Gastrocnemius medialis (tissue), 4 donors: ENCODE data around the gene TPSAB1. TPM values are rescaled to one million over a fixed set of nuclear protein-coding genes. Genes with fewer than 3 reads are reported as not detected.

ENCODE experiments used
- ATAC-seq, 2 donors: fragments of 150-250 bp; one replicate each; pipeline ENCODE4 v1.9.1; 2016
- DNase-seq, 2 donors: peaks; one replicate each; pipeline ENCODE4 v3.0.0-alpha.2; 2019
- H3K27ac ChIP-seq, 4 donors: fragments of 200-600 bp; sonication (generic); 1 replicate in 1 of 4; 2 replicates in 3 of 4; pipeline ENCODE4 v1.5.1; 2016 to 2018; ENCODE audit warnings: mild to moderate bottlenecking in 2 of 4, moderate library complexity in 1 of 4
- H3K27me3 ChIP-seq, 3 donors: fragments of 200-600 bp; sonication (generic) in 2 of 3; 1 replicate in 1 of 3; 2 replicates in 2 of 3; pipeline versions ENCODE4 v1.5.1 to v1.6.0; 2016 to 2019; ENCODE audit warnings: mild to moderate bottlenecking in 1 of 3, moderate library complexity in 1 of 3
- H3K36me3 ChIP-seq, 2 donors: fragments of 200-600 bp; sonication (generic) in 1 of 2; one replicate each; pipeline ENCODE4 v1.5.1; 2017 to 2018
- H3K4me1 ChIP-seq, 2 donors: fragments of 200-600 bp; sonication (generic) in 1 of 2; one replicate each; pipeline ENCODE4 v1.5.1; 2016 to 2017; ENCODE audit warnings: mild to moderate bottlenecking in 2 of 2
- H3K4me3 ChIP-seq, 4 donors: fragments of 200-600 bp; sonication (generic) in 3 of 4; 1 replicate in 1 of 4; 2 replicates in 3 of 4; pipeline ENCODE4 v1.5.1; 2016 to 2019; ENCODE audit warnings: mild to moderate bottlenecking in 2 of 4
- H3K9me3 ChIP-seq, 3 donors: fragments of 200-600 bp; sonication (generic) in 2 of 3; 1 replicate in 1 of 3; 2 replicates in 2 of 3; pipeline ENCODE4 v1.5.1; 2016 to 2019
- POLR2A ChIP-seq, 2 donors: fragments of 450-650 bp; IDR thresholded peaks; one replicate each; pipeline ENCODE4 v1.6.1; 2017; ENCODE audit warnings: antibody characterized with exemption in 2 of 2, mild to moderate bottlenecking in 2 of 2, moderate library complexity in 2 of 2
- in situ Hi-C, 4 donors: fragments of 200-750 bp; cut with MboI; loops; one replicate each; pipeline versions ENCODE4 v1.15.0 to v1.8.0; 2017; ENCODE audit warnings: low sequenced_read_pairs in 4 of 4
- intact Hi-C: fragments of 100-400 bp; cut with DNase I; formaldehyde crosslinking; loops from one replicate; pipeline ENCODE4 v1.15.1; 2023; ENCODE audit warnings: low total_unique reads
- total RNA-seq, 4 donors: library from RNA; depleted of rRNA; stranded (reverse); fragments of >200 nt; gene quantifications; one replicate each; pipeline versions ENCODE4 v1.1.0 to v1.2.3, GENCODE V29; 2016
- TF ChIP-seq, protein P1 (sequence below), 5 experiments: fragments of 450-650 bp in 3 of 5; fragments of 200-600 bp in 2 of 5; sonication (generic) in 2 of 5; IDR thresholded peaks in 4 of 5; conservative IDR thresholded peaks in 1 of 5; 1 replicate in 4 of 5; 2 replicates in 1 of 5; pipeline ENCODE4 v1.5.1; 2016 to 2019; ENCODE audit warnings: antibody characterized with exemption in 5 of 5, mild to moderate bottlenecking in 3 of 5, moderate library complexity in 3 of 5

TPSAB1 gene
- total RNA-seq, 4 donors from 2014 or later = 3.3 to 14.9 (median 7.8) TPM

DNA sequence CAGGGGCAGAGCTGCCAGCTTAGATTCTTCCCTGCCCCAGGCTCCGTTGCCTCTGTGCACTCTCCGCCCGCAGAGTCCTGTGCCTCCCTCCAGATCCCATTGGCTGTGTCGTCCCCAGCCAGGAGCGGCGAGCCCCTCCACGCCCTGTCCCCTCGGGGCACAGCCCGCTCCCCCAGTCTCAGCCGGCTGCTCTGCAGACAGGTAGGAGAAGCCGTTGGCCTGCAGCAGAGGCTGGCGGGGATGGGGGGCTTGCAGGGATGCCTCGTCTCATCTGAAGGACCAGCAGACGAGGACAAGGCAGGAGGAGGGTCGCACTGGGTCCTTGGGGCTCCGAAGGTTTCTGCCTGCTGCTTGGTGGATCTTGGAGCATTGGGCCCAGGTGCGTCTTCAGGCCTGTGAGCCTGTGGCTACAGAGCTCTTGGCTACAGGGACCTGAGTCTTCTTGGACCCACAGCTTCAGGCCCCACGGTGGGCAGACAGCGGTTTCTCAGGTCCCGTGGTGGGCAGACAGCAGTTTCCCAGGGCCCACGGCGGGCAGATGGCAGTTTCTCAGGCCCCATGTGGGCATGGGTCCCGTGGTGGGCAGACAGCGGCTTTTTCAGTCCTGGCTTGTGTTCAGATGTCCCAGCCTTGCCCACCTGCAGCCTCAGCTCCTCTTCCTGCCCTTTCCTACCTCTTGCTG lies 21.4 kb upstream of the TPSAB1 start:
- in situ Hi-C loops (no loop called here), intact Hi-C loops (no loop called here)
- peaks cover 0 to 5% (median 0%) of the 10 kb centered on the region in 3 donors for H3K27me3 ChIP-seq
- DNase-seq = no peak
- TF ChIP-seq, protein P1, sequence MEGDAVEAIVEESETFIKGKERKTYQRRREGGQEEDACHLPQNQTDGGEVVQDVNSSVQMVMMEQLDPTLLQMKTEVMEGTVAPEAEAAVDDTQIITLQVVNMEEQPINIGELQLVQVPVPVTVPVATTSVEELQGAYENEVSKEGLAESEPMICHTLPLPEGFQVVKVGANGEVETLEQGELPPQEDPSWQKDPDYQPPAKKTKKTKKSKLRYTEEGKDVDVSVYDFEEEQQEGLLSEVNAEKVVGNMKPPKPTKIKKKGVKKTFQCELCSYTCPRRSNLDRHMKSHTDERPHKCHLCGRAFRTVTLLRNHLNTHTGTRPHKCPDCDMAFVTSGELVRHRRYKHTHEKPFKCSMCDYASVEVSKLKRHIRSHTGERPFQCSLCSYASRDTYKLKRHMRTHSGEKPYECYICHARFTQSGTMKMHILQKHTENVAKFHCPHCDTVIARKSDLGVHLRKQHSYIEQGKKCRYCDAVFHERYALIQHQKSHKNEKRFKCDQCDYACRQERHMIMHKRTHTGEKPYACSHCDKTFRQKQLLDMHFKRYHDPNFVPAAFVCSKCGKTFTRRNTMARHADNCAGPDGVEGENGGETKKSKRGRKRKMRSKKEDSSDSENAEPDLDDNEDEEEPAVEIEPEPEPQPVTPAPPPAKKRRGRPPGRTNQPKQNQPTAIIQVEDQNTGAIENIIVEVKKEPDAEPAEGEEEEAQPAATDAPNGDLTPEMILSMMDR (IDR thresholded peaks at IDR 0.05 in 4 of 5, conservative IDR thresholded peaks at IDR 0.05 in 1 of 5) = no peak
- no peak for TF ChIP-seq POLR2A (IDR thresholded peaks at IDR 0.05)
- no peaks in the 10 kb centered on the region for H3K4me1 ChIP-seq
- H3K9me3 ChIP-seq = no peaks in the 10 kb centered on the region
- H3K4me3 ChIP-seq = no peak overlapping the region
- ATAC-seq = no peak
- no peak overlapping the region for H3K27ac ChIP-seq
- no peaks in the 10 kb centered on the region for H3K36me3 ChIP-seq

DNA sequence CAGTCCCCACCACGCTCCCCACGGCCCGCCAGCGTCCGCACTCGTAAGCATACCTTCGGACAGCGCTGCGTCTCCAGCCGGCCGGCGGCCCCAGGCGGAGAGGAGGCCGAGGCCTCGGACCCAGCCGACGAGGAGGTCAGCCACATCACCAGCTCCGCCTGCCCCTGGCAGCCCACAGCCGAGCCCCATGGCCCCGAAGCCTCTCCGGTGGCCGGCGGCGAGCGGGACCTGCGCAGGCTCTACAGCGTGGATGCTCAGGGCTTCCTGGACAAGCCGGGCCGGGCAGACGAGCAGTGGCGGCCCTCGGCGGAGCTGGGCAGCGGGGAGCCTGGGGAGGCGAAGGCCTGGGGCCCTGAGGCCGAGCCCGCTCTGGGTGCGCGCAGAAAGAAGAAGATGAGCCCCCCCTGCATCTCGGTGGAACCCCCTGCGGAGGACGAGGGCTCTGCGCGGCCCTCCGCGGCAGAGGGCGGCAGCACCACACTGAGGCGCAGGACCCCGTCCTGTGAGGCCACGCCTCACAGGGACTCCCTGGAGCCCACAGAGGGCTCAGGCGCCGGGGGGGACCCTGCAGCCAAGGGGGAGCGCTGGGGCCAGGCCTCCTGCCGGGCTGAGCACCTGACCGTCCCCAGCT lies 20.3 kb upstream of the TPSAB1 start:
- intact Hi-C loops (no loop called here), in situ Hi-C loops (no loop called here)
- no peak for TF ChIP-seq POLR2A (IDR thresholded peaks at IDR 0.05)
- TF ChIP-seq, protein P1 (IDR thresholded peaks at IDR 0.05 in 4 of 5, conservative IDR thresholded peaks at IDR 0.05 in 1 of 5) = no peak
- Histone ChIP-seq H3K27ac (no peak overlapping the region), H3K36me3 (no peaks in the 10 kb centered on the region), H3K27me3 (peaks cover 0 to 5% (median 0%) of the 10 kb centered on the region in 3 donors), H3K4me1 (no peaks in the 10 kb centered on the region), H3K4me3 (no peak overlapping the region), H3K9me3 (no peaks in the 10 kb centered on the region)
- ATAC-seq (no peak), DNase-seq (no peak)

DNA sequence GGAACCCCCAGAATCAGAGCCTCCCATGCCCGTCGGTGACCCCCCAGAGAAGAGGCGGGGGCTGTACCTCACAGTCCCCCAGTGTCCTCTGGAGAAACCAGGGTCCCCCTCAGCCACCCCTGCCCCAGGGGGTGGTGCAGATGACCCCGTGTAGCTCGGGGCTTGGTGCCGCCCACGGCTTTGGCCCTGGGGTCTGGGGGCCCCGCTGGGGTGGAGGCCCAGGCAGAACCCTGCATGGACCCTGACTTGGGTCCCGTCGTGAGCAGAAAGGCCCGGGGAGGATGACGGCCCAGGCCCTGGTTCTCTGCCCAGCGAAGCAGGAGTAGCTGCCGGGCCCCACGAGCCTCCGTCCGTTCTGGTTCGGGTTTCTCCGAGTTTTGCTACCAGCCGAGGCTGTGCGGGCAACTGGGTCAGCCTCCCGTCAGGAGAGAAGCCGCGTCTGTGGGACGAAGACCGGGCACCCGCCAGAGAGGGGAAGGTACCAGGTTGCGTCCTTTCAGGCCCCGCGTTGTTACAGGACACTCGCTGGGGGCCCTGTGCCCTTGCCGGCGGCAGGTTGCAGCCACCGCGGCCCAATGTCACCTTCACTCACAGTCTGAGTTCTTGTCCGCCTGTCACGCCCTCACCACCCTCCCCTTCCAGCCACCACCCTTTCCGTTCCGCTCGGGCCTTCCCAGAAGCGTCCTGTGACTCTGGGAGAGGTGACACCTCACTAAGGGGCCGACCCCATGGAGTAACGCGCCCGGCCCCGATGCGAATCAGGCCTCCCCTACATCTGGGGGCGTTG lies 19.5 kb upstream of the TPSAB1 start:
- Histone ChIP-seq H3K4me1 (no peaks in the 10 kb centered on the region), H3K9me3 (no peaks in the 10 kb centered on the region), H3K27ac (no peak overlapping the region), H3K36me3 (no peaks in the 10 kb centered on the region), H3K4me3 (no peak overlapping the region), H3K27me3 (peaks cover 0 to 5% (median 0%) of the 10 kb centered on the region in 3 donors)
- TF ChIP-seq, protein P1 (IDR thresholded peaks at IDR 0.05 in 4 of 5, conservative IDR thresholded peaks at IDR 0.05 in 1 of 5) = no peak
- no peak for TF ChIP-seq POLR2A (IDR thresholded peaks at IDR 0.05)
- in situ Hi-C loops (no loop called here), intact Hi-C loops (no loop called here)
- ATAC-seq (no peak), DNase-seq (no peak)

DNA sequence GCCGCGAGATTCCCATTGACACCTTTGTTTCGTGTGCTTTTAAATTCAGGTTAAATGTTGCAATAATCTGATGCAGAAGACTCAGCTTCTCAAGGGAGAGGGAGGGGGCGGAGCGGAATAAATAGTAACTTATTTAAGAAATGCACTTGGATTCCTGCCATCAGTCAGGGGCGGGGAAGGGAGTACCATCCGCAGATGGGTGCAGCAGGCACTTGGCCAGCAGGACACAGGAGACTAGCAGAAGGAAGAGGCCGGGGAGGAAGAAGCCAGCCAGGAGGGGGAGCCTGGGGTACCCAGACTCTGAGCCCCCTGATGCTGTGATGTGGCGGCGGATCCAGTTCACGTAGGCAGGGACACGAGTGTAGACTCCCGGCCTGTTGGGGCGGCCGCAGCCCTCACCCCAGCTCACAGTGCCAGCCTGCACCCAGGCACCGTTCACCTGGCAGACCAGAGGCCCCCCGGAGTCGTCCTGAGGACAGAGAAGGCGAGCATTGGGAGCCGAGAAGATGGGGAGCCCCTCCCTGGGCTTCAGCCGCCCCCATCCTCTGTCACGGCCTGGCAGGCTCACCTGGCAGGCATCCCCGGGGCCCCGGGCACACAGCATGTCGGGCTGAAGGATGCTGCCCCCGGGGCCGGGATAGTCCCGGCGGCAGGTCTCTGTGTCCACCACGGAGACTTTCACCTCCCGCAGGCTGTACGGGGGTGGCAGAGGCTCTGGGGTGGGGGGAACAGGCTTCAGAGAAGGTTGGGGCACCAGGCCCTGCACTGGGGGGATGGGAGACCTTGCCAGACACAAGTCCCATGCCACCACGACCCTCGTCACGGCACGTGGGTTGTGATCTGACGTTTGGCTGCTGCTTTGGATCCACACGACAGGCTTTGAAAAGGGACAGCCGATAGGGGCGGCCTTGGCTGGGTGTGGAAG lies 18.6 kb upstream of the TPSAB1 start:
- no peaks in the 10 kb centered on the region for H3K36me3 ChIP-seq
- H3K4me3 ChIP-seq = no peak overlapping the region
- no peaks in the 10 kb centered on the region for H3K9me3 ChIP-seq
- no peaks in the 10 kb centered on the region for H3K4me1 ChIP-seq
- in situ Hi-C loops (no loop called here), intact Hi-C loops (no loop called here)
- ATAC-seq (no peak), DNase-seq (no peak)
- TF ChIP-seq, protein P1 (IDR thresholded peaks at IDR 0.05 in 4 of 5, conservative IDR thresholded peaks at IDR 0.05 in 1 of 5) = no peak
- no peak for TF ChIP-seq POLR2A (IDR thresholded peaks at IDR 0.05)
- H3K27ac ChIP-seq = no peak overlapping the region
- H3K27me3 ChIP-seq = peaks cover 0 to 5% (median 0%) of the 10 kb centered on the region in 3 donors
